GM19324 (cell line): ENCODE data around the gene CCDC88C.

Experiments used
- ATAC-seq: cut with Tn5 transposase; IDR thresholded peaks from one replicate; pipeline ENCODE4 v1.9.1; 2021; ENCODE audit warnings: mild to moderate bottlenecking, moderate library complexity; ENCODE audit not compliant: unreplicated experiment, low FRiP score

The CCDC88C gene

GRCh38 chr14:91316761-91317160, 100.9 kb downstream of the CCDC88C start:
- no peak for ATAC-seq

GRCh38 chr14:91315844-91316267, 101.8 kb downstream of the CCDC88C start:
- peak; percentile 44 for ATAC-seq

GRCh38 chr14:91313852-91314251, 103.8 kb downstream of the CCDC88C start:
- ATAC-seq: no peak

- ATAC-seq: no peak
Measured at GRCh38 chr14:91313154-91313850, 104.3 kb downstream of the CCDC88C start.

GRCh38 chr14:91311284-91311662, 106.3 kb downstream of the CCDC88C start:
- no peak for ATAC-seq

- no peak for ATAC-seq
Measured at GRCh38 chr14:91310606-91311283, 106.9 kb downstream of the CCDC88C start.

GRCh38 chr14:91309756-91310280, 107.8 kb downstream of the CCDC88C start:
- no peak for ATAC-seq

GRCh38 chr14:91308337-91308736, 109.3 kb downstream of the CCDC88C start:
- no peak for ATAC-seq

GRCh38 chr14:91307652-91308051, 110.0 kb downstream of the CCDC88C start:
- ATAC-seq: no peak

- no peak for ATAC-seq
Measured at GRCh38 chr14:91307046-91307445, 110.6 kb downstream of the CCDC88C start.

GRCh38 chr14:91306547-91306946, 111.1 kb downstream of the CCDC88C start:
- no peak for ATAC-seq

- no peak for ATAC-seq
Measured at GRCh38 chr14:91305650-91306431, 111.8 kb downstream of the CCDC88C start.

- no peak for ATAC-seq
Measured at GRCh38 chr14:91303924-91304229, 113.7 kb downstream of the CCDC88C start.

GRCh38 chr14:91303091-91303923, 114.3 kb downstream of the CCDC88C start:
- no peak for ATAC-seq

GRCh38 chr14:91302391-91302790, 115.2 kb downstream of the CCDC88C start:
- ATAC-seq: no peak

GRCh38 chr14:91300957-91301356, 116.7 kb downstream of the CCDC88C start:
- no peak for ATAC-seq

GRCh38 chr14:91300283-91300895, 117.2 kb downstream of the CCDC88C start:
- ATAC-seq: no peak

GRCh38 chr14:91299121-91300115, 118.2 kb downstream of the CCDC88C start:
- no peak for ATAC-seq

GRCh38 chr14:91298576-91298975, 119.0 kb downstream of the CCDC88C start:
- no peak for ATAC-seq
